Choroid plexus epithelial cell (primary cell): ENCODE results near the gene TOP1.

Experiments
- DNase-seq: peaks from one replicate; pipeline ENCODE4 v3.0.0-alpha.2; 2010; ENCODE audit warnings: low read depth
- H3K4me3 ChIP-seq: 2 replicates; pipeline ENCODE4 v1.5.1; 2011; ENCODE audit warnings: low read depth, mild to moderate bottlenecking, control low read depth, low read length, moderate library complexity
- TF ChIP-seq, protein P1 (sequence below): conservative IDR thresholded peaks from 2 replicates; pipeline ENCODE4 v1.5.1; 2011; ENCODE audit warnings: low read depth, mild to moderate bottlenecking, control low read depth, inconsistent platforms, low read length, moderate library complexity

TOP1 gene

DNA sequence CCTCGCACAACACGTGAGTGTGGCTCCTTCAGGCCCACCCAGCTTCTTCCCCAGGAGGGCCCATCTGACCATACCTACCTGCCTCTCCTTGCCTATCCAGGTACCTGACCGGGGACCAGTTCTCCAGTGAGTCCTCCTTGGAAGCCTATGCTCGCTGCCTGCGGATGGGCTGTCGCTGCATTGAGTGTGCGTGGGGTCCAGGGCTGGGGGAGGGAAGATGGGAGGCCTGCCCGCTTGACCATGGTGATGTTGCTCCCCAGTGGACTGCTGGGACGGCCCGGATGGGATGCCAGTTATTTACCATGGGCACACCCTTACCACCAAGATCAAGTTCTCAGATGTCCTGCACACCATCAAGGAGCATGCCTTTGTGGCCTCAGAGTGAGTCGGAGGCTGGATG, 135.2 kb downstream of the TOP1 start:
- TF ChIP-seq, protein P1, sequence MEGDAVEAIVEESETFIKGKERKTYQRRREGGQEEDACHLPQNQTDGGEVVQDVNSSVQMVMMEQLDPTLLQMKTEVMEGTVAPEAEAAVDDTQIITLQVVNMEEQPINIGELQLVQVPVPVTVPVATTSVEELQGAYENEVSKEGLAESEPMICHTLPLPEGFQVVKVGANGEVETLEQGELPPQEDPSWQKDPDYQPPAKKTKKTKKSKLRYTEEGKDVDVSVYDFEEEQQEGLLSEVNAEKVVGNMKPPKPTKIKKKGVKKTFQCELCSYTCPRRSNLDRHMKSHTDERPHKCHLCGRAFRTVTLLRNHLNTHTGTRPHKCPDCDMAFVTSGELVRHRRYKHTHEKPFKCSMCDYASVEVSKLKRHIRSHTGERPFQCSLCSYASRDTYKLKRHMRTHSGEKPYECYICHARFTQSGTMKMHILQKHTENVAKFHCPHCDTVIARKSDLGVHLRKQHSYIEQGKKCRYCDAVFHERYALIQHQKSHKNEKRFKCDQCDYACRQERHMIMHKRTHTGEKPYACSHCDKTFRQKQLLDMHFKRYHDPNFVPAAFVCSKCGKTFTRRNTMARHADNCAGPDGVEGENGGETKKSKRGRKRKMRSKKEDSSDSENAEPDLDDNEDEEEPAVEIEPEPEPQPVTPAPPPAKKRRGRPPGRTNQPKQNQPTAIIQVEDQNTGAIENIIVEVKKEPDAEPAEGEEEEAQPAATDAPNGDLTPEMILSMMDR: no peak
- H3K4me3 ChIP-seq: no peak overlapping the region
- no peak for DNase-seq

DNA sequence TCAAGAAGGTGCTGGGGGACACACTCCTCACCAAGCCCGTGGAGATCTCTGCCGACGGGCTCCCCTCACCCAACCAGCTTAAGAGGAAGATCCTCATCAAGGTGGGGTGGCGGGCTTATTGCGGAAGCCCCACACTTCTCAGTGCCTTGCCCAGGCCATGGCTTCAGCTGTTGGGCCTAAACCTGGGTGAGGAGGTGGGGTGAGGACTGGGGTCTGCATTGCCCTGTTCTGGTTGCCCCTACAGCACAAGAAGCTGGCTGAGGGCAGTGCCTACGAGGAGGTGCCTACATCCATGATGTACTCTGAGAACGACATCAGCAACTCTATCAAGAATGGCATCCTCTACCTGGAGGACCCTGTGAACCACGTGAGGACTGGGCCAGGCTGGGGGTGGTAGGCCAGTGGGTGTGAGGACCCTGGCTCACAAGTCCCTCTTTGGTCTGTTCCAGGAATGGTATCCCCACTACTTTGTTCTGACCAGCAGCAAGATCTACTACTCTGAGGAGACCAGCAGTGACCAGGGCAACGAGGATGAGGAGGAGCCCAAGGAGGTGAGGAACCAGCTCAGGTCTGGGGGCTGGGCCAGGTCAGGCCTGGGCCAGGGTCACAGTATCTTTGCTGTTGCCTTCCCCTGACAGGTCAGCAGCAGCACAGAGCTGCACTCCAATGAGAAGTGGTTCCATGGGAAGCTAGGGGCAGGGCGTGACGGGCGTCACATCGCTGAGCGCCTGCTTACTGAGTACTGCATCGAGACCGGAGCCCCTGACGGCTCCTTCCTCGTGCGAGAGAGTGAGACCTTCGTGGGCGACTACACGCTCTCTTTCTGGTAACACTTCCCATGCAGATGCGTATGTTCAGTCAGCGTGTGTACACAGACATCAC, 136.6 kb downstream of the TOP1 start:
- TF ChIP-seq, protein P1: no peak
- no peak overlapping the region for H3K4me3 ChIP-seq
- DNase-seq: no peak

DNA sequence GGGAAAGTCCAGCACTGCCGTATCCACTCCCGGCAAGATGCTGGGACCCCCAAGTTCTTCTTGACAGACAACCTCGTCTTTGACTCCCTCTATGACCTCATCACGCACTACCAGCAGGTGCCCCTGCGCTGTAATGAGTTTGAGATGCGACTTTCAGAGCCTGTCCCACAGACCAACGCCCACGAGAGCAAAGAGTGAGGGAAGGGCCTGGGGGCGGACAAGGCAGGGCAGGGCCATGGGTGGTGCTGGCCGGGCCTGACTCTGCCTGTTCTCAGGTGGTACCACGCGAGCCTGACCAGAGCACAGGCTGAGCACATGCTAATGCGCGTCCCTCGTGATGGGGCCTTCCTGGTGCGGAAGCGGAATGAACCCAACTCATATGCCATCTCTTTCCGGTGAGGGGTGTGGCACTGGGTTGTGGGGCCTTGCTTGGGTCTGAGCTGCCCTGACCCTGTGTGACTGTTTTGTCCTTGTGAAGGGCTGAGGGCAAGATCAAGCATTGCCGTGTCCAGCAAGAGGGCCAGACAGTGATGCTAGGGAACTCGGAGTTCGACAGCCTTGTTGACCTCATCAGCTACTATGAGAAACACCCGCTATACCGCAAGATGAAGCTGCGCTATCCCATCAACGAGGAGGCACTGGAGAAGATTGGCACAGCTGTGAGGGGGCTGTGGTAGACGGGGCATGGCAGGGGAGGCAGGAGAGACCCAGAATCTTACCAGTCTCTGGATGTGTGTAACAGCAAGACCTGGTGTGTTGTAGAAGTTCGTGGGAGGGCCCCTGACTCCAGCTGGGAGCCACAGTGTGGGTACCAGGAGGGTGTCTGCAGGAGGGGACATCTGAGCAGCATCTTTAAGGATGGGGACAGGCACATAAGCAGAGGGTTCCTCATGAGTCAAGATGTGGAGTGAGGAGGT, 137.8 kb downstream of the TOP1 start:
- DNase-seq: no peak
- TF ChIP-seq, protein P1: no peak
- H3K4me3 ChIP-seq: no peak overlapping the region

DNA sequence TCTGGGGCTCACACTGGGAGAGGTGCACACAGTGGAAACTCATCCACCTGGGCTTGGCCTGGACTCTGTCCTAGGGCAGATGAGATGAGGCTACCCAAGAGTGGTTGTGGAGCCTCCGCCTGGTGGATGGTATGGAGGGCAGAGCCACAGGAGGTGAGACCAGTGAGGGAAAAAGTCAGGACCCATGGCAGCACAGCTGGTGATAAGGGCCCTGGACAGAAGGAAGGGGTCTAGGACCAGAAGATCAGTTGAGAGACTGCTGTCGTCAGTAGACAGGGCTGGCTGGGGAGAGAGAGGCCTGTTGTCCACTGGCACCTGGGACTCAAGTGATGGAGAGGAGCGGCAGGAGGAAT, 138.5 kb downstream of the TOP1 start:
- DNase-seq: no peak
- TF ChIP-seq, protein P1: no peak
- no peak overlapping the region for H3K4me3 ChIP-seq

DNA sequence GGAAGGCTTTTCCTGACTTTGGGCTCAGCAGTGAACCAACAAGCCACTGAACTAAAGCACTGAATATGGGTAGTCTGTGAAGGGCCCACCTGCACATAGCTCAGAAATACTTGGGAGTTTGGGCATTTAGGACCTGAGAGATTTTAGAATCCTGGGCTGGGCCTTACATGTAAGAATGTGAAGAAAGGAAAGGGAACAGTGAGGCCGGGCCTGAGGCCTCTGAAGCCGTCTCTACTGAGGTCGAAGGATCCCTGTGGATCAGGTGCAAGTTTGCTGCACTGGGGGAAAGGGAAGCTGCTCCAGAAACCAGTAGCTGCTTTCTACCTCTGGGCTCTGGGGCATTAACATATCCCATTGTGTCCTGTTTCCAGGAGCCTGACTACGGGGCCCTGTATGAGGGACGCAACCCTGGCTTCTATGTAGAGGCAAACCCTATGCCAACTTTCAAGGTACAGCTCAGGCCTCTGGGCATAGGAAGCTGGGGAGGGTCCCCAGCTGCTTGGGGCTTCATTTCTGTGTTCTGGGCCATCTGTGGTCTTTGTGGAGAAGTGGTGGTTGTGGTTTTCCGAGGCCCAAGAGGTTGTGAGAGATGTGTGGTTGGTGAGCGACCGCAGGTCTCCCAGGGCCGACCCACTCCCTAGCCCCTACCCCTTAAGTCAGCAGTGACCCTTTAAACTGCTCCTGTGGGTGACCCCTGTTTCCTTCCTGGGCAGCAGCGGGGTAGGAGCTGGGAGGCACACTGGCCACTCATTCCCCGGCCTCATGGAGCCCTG, 139.0 kb downstream of the TOP1 start:
- DNase-seq: no peak
- no peak overlapping the region for H3K4me3 ChIP-seq
- TF ChIP-seq, protein P1: no peak

DNA sequence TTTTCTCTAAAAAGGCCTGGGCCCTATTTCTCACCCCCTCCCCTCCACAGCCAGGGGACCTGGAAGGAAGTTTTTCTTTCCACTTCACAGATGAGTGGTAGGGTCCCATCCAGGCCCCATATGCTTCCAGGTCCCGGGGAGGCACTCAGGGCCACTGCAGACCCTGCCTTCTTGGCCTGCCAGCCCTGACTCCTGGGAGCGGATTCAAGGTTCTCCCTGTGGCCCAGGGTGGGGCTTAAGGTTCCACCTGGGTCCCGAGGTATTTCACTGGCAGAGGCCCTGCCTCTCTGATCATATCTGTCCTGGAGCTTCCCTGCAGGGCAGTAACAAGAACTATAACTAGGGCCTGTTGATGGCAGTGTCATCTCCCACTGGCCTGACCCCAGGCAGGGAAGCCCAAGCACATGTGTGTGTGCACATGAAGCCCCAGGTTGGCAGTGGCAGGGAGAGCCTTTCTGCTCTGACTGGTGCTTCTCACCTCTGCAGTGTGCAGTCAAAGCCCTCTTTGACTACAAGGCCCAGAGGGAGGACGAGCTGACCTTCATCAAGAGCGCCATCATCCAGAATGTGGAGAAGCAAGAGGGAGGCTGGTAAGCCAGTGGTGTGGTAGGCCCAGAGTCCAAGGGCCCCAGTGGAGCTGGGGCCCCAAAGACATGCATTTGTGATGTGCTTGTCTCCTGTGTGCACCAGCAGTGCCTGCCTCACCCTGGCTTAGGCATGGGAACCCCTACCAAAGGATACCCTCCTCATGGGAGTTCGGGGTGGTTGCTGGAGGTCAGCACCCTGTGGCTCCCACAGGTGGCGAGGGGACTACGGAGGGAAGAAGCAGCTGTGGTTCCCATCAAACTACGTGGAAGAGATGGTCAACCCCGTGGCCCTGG, 139.9 kb downstream of the TOP1 start:
- TF ChIP-seq, protein P1: no peak
- H3K4me3 ChIP-seq: no peak overlapping the region
- no peak for DNase-seq
